IPS DF 4.7 (cell line): ENCODE data around the gene LCTL.

ENCODE experiments used
- DNase-seq: peaks from one replicate; pipeline ENCODE4 v3.0.0-alpha.2; 2013; ENCODE audit warnings: low spot score; ENCODE audit errors: extremely low read depth

LCTL gene, protein sequence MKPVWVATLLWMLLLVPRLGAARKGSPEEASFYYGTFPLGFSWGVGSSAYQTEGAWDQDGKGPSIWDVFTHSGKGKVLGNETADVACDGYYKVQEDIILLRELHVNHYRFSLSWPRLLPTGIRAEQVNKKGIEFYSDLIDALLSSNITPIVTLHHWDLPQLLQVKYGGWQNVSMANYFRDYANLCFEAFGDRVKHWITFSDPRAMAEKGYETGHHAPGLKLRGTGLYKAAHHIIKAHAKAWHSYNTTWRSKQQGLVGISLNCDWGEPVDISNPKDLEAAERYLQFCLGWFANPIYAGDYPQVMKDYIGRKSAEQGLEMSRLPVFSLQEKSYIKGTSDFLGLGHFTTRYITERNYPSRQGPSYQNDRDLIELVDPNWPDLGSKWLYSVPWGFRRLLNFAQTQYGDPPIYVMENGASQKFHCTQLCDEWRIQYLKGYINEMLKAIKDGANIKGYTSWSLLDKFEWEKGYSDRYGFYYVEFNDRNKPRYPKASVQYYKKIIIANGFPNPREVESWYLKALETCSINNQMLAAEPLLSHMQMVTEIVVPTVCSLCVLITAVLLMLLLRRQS

GRCh38 chr15:66565741-66566144, at the start of gene LCTL:
Gene LCTL, minus strand, starts transcription at chr15:66565998. Its CDS starts 633 bp downstream, at chr15:66565365.
- no peak for DNase-seq

DNA sequence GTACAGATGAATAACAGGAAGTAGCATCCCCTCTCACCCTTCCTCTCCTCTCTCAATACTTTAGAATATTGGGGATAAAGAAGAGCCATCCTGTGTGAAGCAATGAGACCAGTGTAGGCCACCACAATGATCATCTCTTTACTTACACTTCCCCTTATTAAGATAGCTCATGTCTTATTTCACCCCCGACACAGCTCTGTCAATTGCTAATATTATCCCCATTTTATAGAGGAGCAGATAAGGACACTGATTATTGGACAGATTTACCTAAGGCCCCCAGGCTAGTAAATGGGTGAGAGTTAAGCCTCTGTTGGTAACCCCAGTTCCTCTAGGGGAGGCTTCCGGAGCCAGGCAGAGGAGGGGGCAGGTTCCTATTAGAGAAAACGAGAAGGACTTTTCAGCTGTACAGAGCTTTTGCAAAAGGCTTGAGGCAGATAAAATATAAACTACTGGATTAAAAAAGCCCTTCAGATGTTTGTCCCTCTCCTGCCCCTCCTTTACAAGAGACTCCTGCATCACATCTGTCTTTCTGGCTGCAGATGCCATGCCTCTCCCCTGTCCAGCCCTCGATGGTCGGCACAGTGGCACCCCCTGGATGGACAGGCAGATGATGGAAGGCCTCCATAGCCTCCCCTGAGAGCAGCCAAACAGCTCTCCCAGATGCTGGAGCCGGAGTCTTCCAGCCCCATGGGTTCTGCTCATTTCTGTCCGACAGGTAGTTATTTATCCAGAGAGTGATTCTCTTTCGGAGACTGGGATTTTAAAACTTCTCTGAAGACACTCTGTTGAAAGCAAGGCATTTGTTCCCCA, 49.4 kb upstream of the LCTL start:
- DNase-seq = no peak

DNA sequence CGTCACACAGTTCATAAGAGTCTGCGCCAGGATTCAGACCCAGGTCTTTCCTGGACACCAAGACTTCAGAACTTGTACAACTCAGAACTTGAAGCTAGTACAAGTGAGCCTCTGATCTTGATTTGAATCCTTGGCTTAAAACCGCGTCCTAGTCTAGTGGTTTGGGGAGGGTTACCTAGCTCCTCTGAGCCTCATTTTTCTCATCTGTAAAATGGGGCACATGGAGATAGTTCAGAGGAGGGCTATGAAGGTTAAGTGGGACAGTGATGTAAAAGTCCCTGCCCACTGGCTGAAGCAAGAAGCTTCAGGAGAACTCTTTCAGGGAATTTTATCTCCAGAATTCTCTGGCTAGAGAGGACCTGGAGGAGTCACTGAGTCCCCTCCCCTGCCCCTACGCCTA, 48.7 kb upstream of the LCTL start:
- DNase-seq = no peak

- DNase-seq = no peak
Observed at GRCh38 chr15:66613743-66614142, 47.9 kb upstream of the LCTL start.

- DNase-seq = no peak
Observed at GRCh38 chr15:66611257-66612053, 45.7 kb upstream of the LCTL start.

GRCh38 chr15:66609876-66610275, 44.1 kb upstream of the LCTL start:
- DNase-seq = no peak

- no peak for DNase-seq
Observed at GRCh38 chr15:66608881-66609280, 43.1 kb upstream of the LCTL start.

- DNase-seq = no peak
Observed at GRCh38 chr15:66608159-66608558, 42.4 kb upstream of the LCTL start.

- no peak for DNase-seq
Observed at GRCh38 chr15:66603301-66604179, 37.7 kb upstream of the LCTL start.

DNA sequence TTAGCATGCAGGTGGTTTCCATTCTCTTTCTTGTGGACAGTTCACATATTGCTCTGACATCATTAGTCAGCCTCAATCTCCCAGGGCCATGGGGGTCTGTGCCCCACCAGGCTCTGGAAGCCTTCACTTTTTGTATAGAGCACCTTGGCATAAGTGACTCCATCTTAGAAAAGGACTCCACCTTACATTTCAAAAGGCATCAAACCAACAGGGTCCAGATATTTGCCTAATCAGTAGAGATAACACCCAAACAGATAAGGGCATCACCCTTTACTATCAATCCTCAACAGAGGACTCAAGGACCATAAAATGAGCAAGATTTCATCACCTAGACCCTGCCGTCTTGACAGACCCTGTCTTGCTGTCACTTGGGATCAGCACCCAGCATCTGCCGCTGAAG, 35.7 kb upstream of the LCTL start:
- no peak for DNase-seq

DNA sequence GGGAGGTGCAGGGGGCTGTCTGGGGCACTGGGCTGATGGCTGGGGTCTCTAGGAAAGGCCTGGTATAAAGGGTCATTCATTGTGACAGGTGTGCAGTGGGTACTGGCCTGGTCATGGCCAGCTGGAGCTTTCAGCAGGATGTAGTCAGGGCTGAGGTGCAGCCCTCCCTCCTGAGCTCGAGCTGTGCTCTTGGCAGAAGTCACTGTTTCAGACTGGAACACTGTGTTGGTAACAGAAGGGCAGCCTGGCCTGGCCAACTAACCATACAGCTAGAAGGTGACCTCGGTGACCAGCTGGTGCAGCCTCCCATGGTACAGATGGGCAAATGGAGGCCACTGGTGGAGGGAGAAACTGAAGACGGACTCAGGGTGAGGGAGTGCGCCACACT, 34.4 kb upstream of the LCTL start:
- DNase-seq = no peak

DNA sequence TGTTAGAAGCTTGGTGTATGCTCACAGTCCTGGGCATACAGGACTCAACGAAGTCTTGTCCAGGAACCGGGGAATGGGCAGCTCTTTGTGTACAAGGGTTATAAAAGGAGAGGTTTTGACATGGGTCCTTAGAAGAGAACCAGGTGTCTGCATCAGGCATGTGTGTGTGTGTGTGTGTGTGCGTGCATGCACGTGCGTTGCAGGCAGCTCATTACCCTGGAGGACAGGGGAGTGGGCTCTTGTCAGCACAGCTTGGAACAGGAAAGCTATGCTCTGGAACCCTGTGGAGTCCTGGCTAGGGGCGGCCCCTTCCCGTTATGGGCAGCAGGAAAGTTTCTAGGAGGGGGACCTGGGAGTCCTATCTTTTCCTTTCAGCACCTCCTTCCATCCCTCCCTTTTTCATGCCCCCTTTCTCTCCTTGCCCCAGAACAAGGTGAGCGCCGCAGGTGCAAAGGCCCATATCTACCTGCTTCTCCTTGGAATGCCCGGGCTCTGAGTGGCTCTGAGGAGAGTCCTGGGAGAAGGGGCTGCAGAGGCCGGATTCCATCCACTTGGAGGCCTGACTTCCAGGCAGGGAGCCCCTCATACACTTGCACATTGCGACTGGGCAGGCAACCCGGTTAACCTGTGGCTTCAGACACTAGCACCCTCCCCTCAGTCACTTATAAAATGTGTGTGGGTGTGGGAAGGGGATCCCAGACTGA, 33.9 kb upstream of the LCTL start:
- no peak for DNase-seq

DNA sequence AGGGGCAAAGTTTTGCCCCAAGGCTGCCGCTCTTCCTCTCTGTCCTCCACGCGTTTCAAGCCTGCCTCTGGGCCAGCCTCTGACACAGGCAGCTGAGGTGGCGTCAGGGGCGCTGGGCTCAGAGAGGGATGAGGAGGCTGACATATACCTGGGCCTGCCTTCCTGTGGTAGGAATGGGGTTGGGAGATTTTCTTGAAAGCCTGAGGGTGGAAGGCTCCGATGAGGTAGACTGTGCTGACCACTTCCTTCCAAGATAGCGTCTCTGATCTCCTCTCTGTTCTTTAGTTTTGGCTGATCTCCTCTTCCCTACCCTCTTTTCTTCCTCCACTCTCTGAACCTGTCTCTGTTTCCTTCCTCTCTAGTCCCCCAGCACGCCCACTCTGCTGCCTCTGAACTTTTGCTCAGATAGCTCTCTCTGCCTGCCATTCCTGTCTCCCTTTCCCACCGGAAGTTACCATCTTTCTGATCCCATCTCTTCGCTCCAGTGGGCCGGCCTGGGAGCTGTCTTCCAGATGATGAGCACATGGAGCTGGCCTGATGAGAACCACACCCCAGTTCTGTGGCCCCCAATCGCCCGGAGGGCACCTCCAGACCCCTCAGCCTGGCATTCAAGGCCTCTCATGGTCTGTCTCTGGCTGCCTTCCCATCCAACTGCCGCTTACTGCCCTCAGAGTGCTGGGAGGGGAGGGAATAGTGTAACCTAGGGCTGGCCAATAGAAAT, 32.5 kb upstream of the LCTL start:
- no peak for DNase-seq

GRCh38 chr15:66595931-66596545, 30.2 kb upstream of the LCTL start:
- DNase-seq = no peak

- DNase-seq = no peak
Observed at GRCh38 chr15:66595332-66595731, 29.5 kb upstream of the LCTL start.

- DNase-seq = no peak
Observed at GRCh38 chr15:66594836-66595235, 29.0 kb upstream of the LCTL start.

DNA sequence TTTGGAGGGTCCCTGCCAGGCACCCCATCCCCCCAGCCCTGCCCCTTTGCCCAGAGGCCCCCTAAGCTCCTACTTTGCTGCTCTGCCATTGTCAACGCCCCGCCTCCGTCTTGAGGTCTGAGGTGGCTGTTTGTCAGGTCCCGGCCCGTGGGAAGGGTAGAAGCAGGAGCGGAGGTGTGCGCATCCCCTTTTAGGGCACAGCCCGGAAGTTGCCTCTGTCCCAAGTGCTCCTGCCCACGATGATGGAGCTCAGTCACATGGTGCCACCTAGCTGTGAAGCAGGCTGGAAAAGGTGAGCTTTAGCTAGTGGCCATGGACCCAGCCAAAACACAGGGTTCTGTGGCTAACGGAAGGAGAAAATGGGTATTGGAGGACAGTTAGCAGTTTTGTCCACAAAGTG, 28.5 kb upstream of the LCTL start:
- DNase-seq = no peak

GRCh38 chr15:66593219-66593780, 27.5 kb upstream of the LCTL start:
- DNase-seq = no peak
